ENCODE measurements around the gene HBP1. TPM values are rescaled to one million over a fixed set of nuclear protein-coding genes. Genes with fewer than 3 reads are reported as not detected.
"Not testable (repeated sequence)": the region's sequence is repeated elsewhere in the genome, so short reads cannot be mapped to it uniquely, and the experiment has no call there.

HBP1 gene
- total RNA-seq, 1 donor from 2014 or later = 121 TPM

DNA sequence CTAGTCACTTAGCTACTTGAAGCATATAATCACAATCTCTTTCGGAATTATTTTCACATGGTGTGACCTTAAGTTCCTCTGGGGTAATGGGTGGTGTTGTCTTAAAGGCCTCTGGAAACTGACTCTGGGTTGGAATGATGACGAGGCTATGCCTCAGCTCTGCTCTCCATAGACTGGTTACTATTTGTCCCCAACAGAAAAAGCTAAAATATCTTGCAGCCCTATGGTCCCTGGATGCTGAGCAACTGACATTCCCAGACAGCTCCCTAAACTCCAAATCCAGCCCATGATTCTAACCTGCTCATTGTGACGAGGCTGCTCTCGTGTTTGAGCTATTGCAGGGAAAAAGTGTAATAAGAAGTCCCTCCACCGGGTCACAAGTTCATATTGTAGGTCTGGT is 51.6 kb downstream of the HBP1 start:
- H3K4me3 Mint-ChIP-seq = no peak overlapping the region

DNA sequence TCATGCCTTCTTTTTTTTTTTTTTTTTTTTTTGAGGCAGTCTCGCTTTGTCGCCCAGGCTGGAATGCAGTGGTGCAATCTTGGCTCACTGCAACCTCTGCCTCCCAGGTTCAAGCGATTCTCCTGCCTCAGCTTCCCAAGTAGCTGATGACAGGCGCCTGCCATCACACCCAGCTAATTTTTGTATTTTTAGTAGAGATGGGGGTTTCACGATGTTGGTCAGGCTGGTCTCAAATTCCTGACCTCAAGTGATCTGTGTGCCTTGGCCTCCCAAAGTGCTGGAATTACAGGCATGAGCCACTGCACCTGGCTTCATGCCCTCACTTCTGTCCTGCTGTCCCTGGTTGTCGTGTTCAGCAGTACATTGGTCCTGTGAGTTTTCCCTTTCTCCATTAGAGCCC is 52.0 kb downstream of the HBP1 start:
- H4K20me1 ChIP-seq (ENCODE audit: low read depth); H3K79me2 ChIP-seq (ENCODE audit: low read depth); DNase-seq (ENCODE audit: low spot score); H3K27me3 ChIP-seq; H3K27me3 Mint-ChIP-seq (ENCODE audit: insufficient read depth, low read depth); H2AFZ ChIP-seq (replicated peaks); H3K27ac ChIP-seq; H3F3A ChIP-seq (ENCODE audit: low read depth); H3K4me3 Mint-ChIP-seq; H3K4me2 ChIP-seq; H3K27ac Mint-ChIP-seq; H3K9me3 Mint-ChIP-seq; H3K4me3 ChIP-seq; H3K36me3 ChIP-seq; H3K9me3 ChIP-seq (ENCODE audit: low read depth); H3K4me1 ChIP-seq; H3K9ac ChIP-seq; H3K36me3 Mint-ChIP-seq: not testable (repeated sequence)
- peaks cover 27% of the 10 kb centered on the region for H3K4me1 Mint-ChIP-seq

More for the DNA sequence above, 51.6 kb downstream of the HBP1 start:
- no peak for TF ChIP-seq EZH2phosphoT487 (IDR thresholded peaks at IDR 0.05)
- TF ChIP-seq, protein P1, sequence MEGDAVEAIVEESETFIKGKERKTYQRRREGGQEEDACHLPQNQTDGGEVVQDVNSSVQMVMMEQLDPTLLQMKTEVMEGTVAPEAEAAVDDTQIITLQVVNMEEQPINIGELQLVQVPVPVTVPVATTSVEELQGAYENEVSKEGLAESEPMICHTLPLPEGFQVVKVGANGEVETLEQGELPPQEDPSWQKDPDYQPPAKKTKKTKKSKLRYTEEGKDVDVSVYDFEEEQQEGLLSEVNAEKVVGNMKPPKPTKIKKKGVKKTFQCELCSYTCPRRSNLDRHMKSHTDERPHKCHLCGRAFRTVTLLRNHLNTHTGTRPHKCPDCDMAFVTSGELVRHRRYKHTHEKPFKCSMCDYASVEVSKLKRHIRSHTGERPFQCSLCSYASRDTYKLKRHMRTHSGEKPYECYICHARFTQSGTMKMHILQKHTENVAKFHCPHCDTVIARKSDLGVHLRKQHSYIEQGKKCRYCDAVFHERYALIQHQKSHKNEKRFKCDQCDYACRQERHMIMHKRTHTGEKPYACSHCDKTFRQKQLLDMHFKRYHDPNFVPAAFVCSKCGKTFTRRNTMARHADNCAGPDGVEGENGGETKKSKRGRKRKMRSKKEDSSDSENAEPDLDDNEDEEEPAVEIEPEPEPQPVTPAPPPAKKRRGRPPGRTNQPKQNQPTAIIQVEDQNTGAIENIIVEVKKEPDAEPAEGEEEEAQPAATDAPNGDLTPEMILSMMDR (IDR thresholded peaks at IDR 0.05) = no peak
- no peak for TF ChIP-seq EZH2 (IDR thresholded peaks at IDR 0.05)
- Mint-ChIP-seq H3K9me3 (no peaks in the 10 kb centered on the region), H3K36me3 (peaks cover 3% of the 10 kb centered on the region), H3K27me3 (ENCODE audit: insufficient read depth, low read depth) (no peaks in the 10 kb centered on the region), H3K4me1 (peaks cover 27% of the 10 kb centered on the region), H3K27ac (no peak overlapping the region)
- no peaks in the 10 kb centered on the region for H4K20me1 ChIP-seq (ENCODE audit: low read depth)
- no peaks in the 10 kb centered on the region for H3F3A ChIP-seq (ENCODE audit: low read depth)
- H3K4me3 ChIP-seq = no peak overlapping the region
- no peak overlapping the region for H3K27ac ChIP-seq
- DNase-seq (ENCODE audit: low spot score) = no peak
- H3K36me3 ChIP-seq = no peaks in the 10 kb centered on the region
- no peak overlapping the region for H3K4me2 ChIP-seq
- no peak overlapping the region for H3K9ac ChIP-seq
- H3K79me2 ChIP-seq (ENCODE audit: low read depth) = no peaks in the 10 kb centered on the region
- H2AFZ ChIP-seq (replicated peaks) = no peak overlapping the region
- H3K4me1 ChIP-seq = peaks cover 4% of the 10 kb centered on the region
- no peaks in the 10 kb centered on the region for H3K9me3 ChIP-seq (ENCODE audit: low read depth)
- no peaks in the 10 kb centered on the region for H3K27me3 ChIP-seq

DNA sequence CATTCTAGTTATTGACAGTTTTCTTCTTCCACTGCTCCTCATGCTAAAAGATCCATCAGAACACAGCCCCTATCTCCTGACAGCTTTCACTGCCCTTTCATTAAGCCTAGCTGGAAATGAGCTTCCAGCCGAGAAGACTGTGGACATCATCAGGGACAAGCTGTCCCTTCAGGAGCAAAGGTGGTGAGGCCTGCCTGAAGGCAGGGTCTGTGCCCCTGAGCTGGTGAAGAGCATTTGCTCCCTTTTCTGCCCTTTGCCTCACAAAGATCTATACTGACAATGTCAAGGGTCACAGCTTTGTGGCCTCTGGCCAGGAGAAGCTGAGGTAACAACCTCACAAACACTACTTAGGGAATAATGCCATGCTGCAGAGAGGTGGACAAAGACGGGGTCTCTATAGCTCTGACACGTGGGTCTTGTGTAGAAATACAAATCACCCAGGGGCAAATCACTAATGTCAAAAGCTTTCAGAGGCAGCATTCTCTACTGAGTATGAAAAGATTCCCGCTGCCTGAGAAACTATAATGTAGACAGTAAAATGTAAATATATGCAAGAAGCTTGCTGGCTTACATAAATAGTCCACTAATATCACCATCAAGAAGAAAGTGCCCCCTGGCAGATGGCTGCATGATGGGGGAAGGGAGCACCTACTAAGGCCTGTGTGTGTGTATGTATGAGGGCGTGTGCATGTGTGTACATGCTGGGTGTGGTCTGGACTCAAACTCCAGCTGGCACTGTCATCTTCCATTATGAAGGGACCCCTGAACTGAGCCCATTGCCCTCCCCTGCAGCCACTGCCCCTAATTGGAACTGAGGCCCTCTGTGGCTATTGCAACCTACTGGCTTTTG is 55.8 kb downstream of the HBP1 start:
- H3K9me3 Mint-ChIP-seq = no peaks in the 10 kb centered on the region
- Histone ChIP-seq H3K9me3 (ENCODE audit: low read depth) (no peaks in the 10 kb centered on the region), H3K36me3 (no peaks in the 10 kb centered on the region), H3K4me1 (peaks cover 4% of the 10 kb centered on the region), H3K4me2 (no peak overlapping the region), H3K27me3 (no peaks in the 10 kb centered on the region), H3K27ac (no peak overlapping the region), H3K9ac (no peak overlapping the region), H3K4me3 (no peak overlapping the region), H2AFZ (replicated peaks) (no peak overlapping the region), H4K20me1 (ENCODE audit: low read depth) (no peaks in the 10 kb centered on the region), H3F3A (ENCODE audit: low read depth) (no peaks in the 10 kb centered on the region), H3K79me2 (ENCODE audit: low read depth) (no peaks in the 10 kb centered on the region)
- H3K4me1 Mint-ChIP-seq = peaks cover 27% of the 10 kb centered on the region
- H3K4me3 Mint-ChIP-seq = no peak overlapping the region
- DNase-seq (ENCODE audit: low spot score) = no peak
- TF ChIP-seq EZH2phosphoT487 (IDR thresholded peaks at IDR 0.05) (no peak), EZH2 (IDR thresholded peaks at IDR 0.05) (no peak)
- TF ChIP-seq, protein P1 (IDR thresholded peaks at IDR 0.05) = no peak
- H3K36me3 Mint-ChIP-seq = peaks cover 1% of the 10 kb centered on the region
- H3K27me3 Mint-ChIP-seq (ENCODE audit: insufficient read depth, low read depth) = no peaks in the 10 kb centered on the region
- H3K27ac Mint-ChIP-seq = peak overlapping the region; percentile 84

DNA sequence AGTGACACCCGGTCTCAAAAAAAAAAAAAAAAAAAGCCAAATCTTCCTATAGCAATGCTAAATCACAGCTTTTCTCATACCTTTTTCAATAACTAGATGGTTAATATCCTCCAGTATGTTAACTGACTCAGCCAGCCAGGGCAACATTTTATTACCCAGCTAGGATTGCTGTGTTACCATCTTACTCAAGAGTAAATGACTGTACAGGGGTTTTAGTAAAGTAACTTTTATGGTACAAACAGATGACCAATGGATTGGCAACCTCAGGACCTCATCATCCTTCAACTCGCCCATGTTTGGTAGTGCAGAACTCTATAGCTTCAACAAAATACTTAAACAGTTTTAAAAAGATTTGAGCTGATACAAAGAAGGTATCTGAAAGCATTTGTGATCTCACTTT is 59.5 kb downstream of the HBP1 start:
- no peak overlapping the region for H3K27ac ChIP-seq
- no peaks in the 10 kb centered on the region for H3K36me3 ChIP-seq
- H3K4me3 ChIP-seq = no peak overlapping the region
- no peak overlapping the region for H3K4me3 Mint-ChIP-seq
- no peaks in the 10 kb centered on the region for H4K20me1 ChIP-seq (ENCODE audit: low read depth)
- no peak overlapping the region for H3K27ac Mint-ChIP-seq
- peaks cover 19% of the 10 kb centered on the region for H3K4me1 Mint-ChIP-seq
- peaks cover 2% of the 10 kb centered on the region for H3K36me3 Mint-ChIP-seq
- H3F3A ChIP-seq (ENCODE audit: low read depth) = no peaks in the 10 kb centered on the region
- H3K4me1 ChIP-seq = peaks cover 4% of the 10 kb centered on the region
- no peaks in the 10 kb centered on the region for H3K27me3 Mint-ChIP-seq (ENCODE audit: insufficient read depth, low read depth)
- H3K9me3 Mint-ChIP-seq = no peaks in the 10 kb centered on the region
- no peak overlapping the region for H3K9ac ChIP-seq
- H2AFZ ChIP-seq (replicated peaks) = no peak overlapping the region
- no peaks in the 10 kb centered on the region for H3K27me3 ChIP-seq
- no peak for TF ChIP-seq EZH2phosphoT487 (IDR thresholded peaks at IDR 0.05)
- no peak for TF ChIP-seq EZH2 (IDR thresholded peaks at IDR 0.05)
- TF ChIP-seq, protein P1 (IDR thresholded peaks at IDR 0.05) = no peak
- no peak for DNase-seq (ENCODE audit: low spot score)
- H3K79me2 ChIP-seq (ENCODE audit: low read depth) = no peaks in the 10 kb centered on the region
- no peaks in the 10 kb centered on the region for H3K9me3 ChIP-seq (ENCODE audit: low read depth)
- H3K4me2 ChIP-seq = no peak overlapping the region
